HFF-Myc (cell line): ENCODE measurements around the gene EIF2B1.
"Not testable (repeated sequence)": the region's sequence is repeated elsewhere in the genome, so short reads cannot be mapped to it uniquely, and the experiment has no call there.

Experiments
- DNase-seq: peaks from one replicate; pipeline ENCODE4 v3.0.0-alpha.2; 2011; ENCODE audit warnings: low read depth; ENCODE audit errors: extremely low read depth
- H3K4me3 ChIP-seq: replicated peaks from 2 replicates; pipeline ENCODE4 v1.5.1; 2011; ENCODE audit warnings: low read depth, mild to moderate bottlenecking, control low read depth, low read length
- TF ChIP-seq, protein P1 (sequence below): IDR thresholded peaks from 2 replicates; pipeline ENCODE4 v1.5.1; 2012; ENCODE audit warnings: mild to moderate bottlenecking, low read depth, low read length, control low read depth; ENCODE audit errors: missing control alignments

Gene EIF2B1

GRCh38 chr12:123608182-123608581 lies 25.3 kb downstream of the EIF2B1 start:
- TF ChIP-seq, protein P1, sequence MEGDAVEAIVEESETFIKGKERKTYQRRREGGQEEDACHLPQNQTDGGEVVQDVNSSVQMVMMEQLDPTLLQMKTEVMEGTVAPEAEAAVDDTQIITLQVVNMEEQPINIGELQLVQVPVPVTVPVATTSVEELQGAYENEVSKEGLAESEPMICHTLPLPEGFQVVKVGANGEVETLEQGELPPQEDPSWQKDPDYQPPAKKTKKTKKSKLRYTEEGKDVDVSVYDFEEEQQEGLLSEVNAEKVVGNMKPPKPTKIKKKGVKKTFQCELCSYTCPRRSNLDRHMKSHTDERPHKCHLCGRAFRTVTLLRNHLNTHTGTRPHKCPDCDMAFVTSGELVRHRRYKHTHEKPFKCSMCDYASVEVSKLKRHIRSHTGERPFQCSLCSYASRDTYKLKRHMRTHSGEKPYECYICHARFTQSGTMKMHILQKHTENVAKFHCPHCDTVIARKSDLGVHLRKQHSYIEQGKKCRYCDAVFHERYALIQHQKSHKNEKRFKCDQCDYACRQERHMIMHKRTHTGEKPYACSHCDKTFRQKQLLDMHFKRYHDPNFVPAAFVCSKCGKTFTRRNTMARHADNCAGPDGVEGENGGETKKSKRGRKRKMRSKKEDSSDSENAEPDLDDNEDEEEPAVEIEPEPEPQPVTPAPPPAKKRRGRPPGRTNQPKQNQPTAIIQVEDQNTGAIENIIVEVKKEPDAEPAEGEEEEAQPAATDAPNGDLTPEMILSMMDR, result no peak
- no peak overlapping the region for H3K4me3 ChIP-seq
- DNase-seq, result no peak

DNA sequence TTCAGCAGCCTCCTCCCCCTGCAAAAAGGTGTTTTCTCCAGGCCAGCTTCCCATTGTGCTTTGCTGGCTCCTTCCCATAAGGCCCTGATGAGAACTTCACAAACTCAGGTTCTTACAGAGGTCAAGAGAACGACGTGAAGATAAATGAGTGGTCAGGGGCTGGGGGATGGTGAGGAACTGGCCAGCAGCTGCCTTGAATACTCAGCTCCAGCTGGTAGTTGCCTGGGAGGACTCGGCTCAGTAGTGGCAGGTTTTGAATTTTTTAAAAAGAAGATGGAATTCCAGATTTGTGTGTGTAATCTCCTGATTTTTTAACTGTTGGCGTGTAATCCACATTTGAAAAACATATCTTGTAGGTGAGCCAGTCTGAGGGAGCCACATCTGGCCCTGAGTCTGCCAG lies 25.7 kb downstream of the EIF2B1 start:
- TF ChIP-seq, protein P1, result no peak
- no peak overlapping the region for H3K4me3 ChIP-seq
- no peak for DNase-seq

- not testable (repeated sequence) for DNase-seq
- peak overlapping the region; percentile 99 for H3K4me3 ChIP-seq
These were observed 30.0 kb downstream of the EIF2B1 start for GRCh38 chr12:123603495-123603894.

- H3K4me3 ChIP-seq, result peak overlapping the region; percentile 99
- TF ChIP-seq, protein P1, result no peak
- no peak for DNase-seq
These were observed 30.8 kb downstream of the EIF2B1 start for GRCh38 chr12:123602651-123603195.

- peak within 1 kb of the TSS; percentile 99 for H3K4me3 ChIP-seq
- DNase-seq, result no peak
- TF ChIP-seq, protein P1, result peak; percentile 32
These were observed 31.6 kb downstream of the EIF2B1 start, which contains the start of gene DDX55 for GRCh38 chr12:123601602-123602489. Gene DDX55 (plus strand): TSS chr12:123602099. CDS start chr12:123602149, 50 bp downstream.

DNA sequence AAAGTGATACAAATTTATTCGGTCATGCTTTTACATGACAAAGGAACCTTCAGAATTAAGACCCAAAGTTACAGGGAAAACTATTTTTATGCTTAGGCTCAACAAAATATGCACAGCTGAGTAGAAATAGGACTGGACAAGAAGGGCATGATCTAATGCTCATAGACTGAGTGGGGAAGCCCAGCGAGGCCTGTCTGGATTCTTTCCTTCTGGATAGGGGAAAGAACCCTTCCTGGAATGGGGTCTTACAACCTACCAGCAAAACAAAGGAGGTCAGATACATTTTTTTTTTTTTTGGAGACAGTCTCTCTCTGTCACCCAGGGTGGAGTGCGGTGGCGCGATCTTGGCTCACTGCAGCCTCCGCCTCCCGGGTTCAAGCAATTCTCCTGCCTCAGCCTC lies 33.8 kb downstream of the EIF2B1 start:
- H3K4me3 ChIP-seq, result no peak overlapping the region
- no peak for DNase-seq
- TF ChIP-seq, protein P1, result no peak

GRCh38 chr12:123599310-123599709 lies 34.2 kb downstream of the EIF2B1 start:
- H3K4me3 ChIP-seq, result no peak overlapping the region
- TF ChIP-seq, protein P1, result no peak
- no peak for DNase-seq
